DMS 273 treated with DMSO at 0.1 percent for 48 hours (cell line): ENCODE measurements around the gene DNAH12.
"Not testable (repeated sequence)": the region's sequence is repeated elsewhere in the genome, so short reads cannot be mapped to it uniquely, and the experiment has no call there.

Experiments used
- DNase-seq: peaks from one replicate; lab custom pipeline; 2025; lab: John Stamatoyannopoulos, UW

The DNAH12 gene

GRCh38 chr3:57303520-57303919, 240.6 kb downstream of the DNAH12 start:
- DNase-seq: not testable (repeated sequence)

DNA sequence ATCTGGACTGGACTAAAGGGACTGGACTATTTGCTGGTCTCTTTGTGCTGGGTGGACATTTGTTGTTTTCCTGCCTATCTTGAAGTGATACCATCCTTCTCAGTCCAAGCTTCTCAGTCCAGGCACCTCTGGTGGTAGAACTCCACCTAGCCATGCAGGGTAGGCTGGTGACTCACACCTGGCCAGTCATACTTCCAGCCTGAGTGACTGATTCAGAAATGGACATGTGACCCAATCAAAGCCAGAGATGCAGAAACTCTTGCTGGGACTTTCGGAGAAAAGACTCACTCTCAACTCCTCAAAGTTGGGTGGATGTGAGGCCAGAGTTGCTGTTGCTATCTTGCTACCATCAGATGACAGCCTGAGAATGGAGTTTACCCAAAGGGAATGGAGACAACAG, 246.1 kb downstream of the DNAH12 start:
- DNase-seq: no peak

DNA sequence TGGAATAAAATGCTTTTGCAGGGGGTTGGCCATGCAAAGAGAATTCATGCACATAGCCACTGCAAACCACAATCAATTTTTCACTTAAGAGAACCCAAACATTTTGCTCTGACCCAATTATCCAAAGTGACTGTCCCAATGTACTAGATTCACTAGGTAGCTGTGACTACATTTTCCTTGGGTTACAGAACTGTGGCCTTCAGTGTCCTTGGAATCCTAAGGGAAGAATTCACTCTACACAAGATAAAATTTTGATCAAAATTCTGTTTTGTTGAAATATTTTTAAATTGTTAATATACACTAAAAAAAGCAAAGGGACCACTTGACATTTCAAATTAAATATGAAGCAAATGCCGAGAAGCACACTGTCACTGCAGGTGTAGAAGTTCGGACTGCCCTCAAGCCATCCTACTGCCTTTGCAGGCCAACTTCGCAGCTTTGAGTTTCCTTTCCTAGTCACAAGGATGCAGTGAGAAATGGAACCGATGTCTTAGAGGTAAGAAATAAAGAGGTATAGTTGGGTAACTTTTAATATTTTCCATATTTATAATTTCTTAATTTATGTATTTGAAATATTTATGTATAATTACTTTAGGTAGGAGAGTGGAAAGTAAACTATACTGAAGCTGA, 251.1 kb downstream of the DNAH12 start:
- no peak for DNase-seq

GRCh38 chr3:57292159-57292896, 251.8 kb downstream of the DNAH12 start, which contains the start of gene ASB14:
TSS of gene ASB14 (minus strand) at chr3:57292685. CDS start at chr3:57292033, 652 bp downstream.
- no peak for DNase-seq

DNA sequence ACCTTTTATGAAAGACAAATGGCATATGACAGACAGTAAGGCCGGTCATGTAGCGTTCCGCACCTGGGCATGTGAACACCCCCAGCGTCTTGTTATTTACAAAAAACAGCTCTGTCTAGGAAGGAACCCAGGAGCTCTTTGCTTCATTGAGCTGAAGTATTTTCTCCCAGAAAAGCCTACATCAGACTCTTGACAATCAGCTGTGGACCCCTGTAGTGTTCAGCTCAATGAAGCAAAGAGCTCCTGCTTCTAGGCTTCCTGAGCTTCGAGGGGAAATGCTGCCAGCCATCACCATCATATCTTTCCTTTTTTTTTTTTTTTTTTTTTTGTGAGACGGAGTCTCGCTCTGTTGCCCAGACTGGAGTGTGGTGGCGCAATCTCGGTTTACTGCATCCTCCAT, 255.7 kb downstream of the DNAH12 start:
- no peak for DNase-seq

DNA sequence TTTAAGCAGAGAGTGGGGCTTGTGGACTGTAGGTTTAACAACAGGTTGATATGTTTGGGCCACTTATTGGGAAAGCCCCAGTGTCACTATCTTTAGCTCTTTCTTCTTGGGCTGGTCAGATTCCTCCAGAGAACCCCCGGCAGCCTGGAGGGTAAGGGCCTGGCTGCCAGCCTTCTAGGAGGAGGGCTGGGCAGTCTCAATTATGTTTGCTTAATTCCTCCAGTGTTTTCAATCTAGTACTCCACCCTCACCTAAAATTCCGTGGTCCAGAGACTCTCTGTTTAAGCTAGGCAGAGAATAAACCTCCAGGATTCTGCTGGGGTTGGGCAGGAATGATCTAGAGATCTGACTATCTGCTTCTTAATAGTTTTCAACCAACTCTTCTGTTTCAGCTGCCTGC, 256.9 kb downstream of the DNAH12 start:
- DNase-seq: no peak

DNA sequence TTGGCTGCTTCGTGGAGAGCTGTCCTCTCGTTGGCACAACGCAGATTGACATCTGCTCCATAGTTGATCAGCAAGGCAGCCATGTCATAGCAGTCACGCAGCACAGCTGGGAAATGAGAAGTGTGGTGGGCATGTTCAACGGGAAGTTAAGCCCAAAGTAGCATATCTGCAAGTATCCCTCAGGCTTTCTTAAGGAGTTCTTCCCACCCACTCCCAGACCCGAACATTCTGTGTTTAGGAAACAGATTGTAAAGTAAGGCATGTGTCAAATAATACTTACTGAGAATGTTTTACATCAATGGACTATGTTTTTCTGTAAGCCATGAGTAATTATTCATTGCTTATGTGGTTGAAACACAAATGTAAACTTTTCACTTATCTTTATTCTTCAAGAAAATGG, 260.8 kb downstream of the DNAH12 start:
- no peak for DNase-seq

- DNase-seq: no peak
Measured at GRCh38 chr3:57281715-57282114, 262.4 kb downstream of the DNAH12 start.

DNA sequence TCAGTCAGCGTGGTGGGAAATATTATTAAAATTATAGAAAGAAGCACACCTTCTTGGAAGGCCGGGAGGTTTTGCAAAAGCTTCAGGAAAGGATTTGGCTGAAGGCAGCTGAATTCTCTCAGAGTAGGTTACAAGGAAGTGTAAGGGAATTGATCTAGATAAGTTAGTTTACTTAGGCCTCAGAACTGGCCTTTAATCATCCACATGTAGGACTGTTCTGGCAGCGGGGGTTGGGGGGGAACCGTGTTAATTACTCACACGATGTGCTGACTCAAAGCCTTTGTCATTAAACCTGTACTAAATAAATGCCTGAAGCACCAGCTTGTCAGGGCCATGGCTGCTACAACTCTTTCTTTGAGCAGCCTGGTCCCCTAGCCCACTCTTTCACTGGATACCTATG, 264.5 kb downstream of the DNAH12 start:
- DNase-seq: no peak

GRCh38 chr3:57278237-57278636, 265.9 kb downstream of the DNAH12 start:
- no peak for DNase-seq

GRCh38 chr3:57275393-57275792, 268.8 kb downstream of the DNAH12 start:
- DNase-seq: no peak

DNA sequence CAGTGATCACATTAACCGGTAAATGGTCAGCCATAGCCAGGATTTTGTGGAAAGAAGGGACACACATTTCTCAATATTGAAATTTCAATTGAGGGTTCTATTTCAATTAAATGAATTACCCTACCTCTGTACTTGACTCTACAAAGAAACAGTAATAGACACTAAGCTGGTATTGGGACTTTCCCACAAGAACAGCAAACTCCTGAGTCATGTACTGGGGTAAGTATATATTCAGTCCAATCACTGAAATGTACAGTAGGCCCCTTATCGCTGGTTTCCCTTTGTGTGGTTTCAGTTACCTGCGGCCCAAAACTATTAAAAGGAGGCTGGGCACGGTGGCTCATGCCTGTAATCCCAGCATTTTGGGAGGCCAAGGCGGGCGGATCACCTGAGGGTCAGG, 269.3 kb downstream of the DNAH12 start:
- DNase-seq: no peak

GRCh38 chr3:57268416-57268815, 275.7 kb downstream of the DNAH12 start:
- DNase-seq: no peak

- no peak for DNase-seq
Measured at GRCh38 chr3:57261929-57262328, 282.2 kb downstream of the DNAH12 start.

DNA sequence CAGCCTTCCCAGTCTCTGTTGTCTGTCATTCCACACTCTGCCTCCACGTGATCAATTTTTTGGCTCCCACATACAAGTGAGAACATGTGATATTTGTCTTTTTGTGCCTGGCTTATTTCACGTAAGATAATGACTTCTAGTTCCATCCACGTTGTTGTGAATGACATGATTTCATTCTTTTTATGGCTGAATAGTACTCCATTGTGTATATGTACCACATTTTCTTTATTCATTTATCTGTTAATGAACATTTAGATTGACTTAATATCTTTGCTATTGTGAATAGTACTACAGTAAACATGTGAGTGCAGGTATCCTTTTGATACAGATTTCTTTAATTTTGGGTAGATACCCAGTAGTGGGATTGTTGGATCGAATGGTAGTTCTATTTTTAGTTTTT, 283.0 kb downstream of the DNAH12 start:
- DNase-seq: no peak

DNA sequence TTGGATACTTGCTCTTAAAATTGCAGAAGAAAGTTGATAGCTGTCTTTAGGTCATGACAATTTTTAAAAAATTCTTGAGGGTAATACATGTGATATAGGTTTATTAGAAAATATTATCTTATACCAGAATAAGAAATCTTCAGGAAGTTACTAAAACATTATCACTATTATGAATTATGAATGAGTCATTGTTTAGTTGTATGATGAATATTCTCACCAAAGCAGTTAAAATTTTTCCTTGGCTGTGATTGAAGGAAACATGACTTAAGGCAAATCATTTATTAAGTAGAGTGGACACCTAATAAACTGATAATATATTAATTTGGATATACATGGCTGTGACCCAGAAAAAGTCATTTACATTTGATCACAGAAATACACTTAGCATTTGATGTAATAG, 286.5 kb downstream of the DNAH12 start:
- no peak for DNase-seq

GRCh38 chr3:57256844-57257243, 287.3 kb downstream of the DNAH12 start:
- DNase-seq: no peak

GRCh38 chr3:57252404-57252803, 291.7 kb downstream of the DNAH12 start:
- DNase-seq: no peak

GRCh38 chr3:57244946-57245345, 299.2 kb downstream of the DNAH12 start:
- no peak for DNase-seq
